Immature natural killer cell (primary cell): Measurements from ENCODE around the gene TCF7L1. TPM values are rescaled to one million over a fixed set of nuclear protein-coding genes. Genes with fewer than 3 reads are reported as not detected.
A peak's percentile ranks its signal among the peaks of the same experiment; 100 is the strongest.

Experiments used
- DNase-seq, 3 donors: peaks; one replicate each; pipeline ENCODE4 v3.0.0; 2022; ENCODE audit warnings: mixed read lengths in 1 of 3
- H3K27ac Mint-ChIP-seq, 6 donors: one replicate each; pipeline ENCODE4 v1.8.0; 2020; ENCODE audit warnings: mixed read lengths in 6 of 6, mild to moderate bottlenecking in 5 of 6, inconsistent platforms in 4 of 6, moderate library complexity in 3 of 6
- H3K27me3 Mint-ChIP-seq, 3 donors: one replicate each; pipeline ENCODE4 v1.8.0; 2020 to 2021; ENCODE audit warnings: low read depth in 3 of 3, mild to moderate bottlenecking in 3 of 3, mixed read lengths in 3 of 3, moderate library complexity in 3 of 3, inconsistent platforms in 1 of 3
- H3K36me3 Mint-ChIP-seq, 3 donors: one replicate each; pipeline ENCODE4 v1.8.0; 2020; ENCODE audit warnings: mixed read lengths in 3 of 3, inconsistent platforms in 2 of 3, mild to moderate bottlenecking in 2 of 3
- H3K4me1 Mint-ChIP-seq, 2 donors: one replicate each; pipeline ENCODE4 v1.8.0; 2020; ENCODE audit warnings: inconsistent platforms in 2 of 2, mild to moderate bottlenecking in 2 of 2, mixed read lengths in 2 of 2, moderate library complexity in 1 of 2
- H3K4me3 Mint-ChIP-seq, 5 donors: one replicate each; pipeline ENCODE4 v1.8.0; 2020; ENCODE audit warnings: mild to moderate bottlenecking in 5 of 5, mixed read lengths in 5 of 5, inconsistent platforms in 3 of 5, moderate library complexity in 3 of 5
- H3K9me3 Mint-ChIP-seq, 6 donors: one replicate each; pipeline ENCODE4 v1.8.0; 2020; ENCODE audit warnings: mild to moderate bottlenecking in 6 of 6, mixed read lengths in 6 of 6, inconsistent platforms in 4 of 6, moderate library complexity in 3 of 6
- polyA plus RNA-seq, 3 donors: library from polyadenylated mRNA; unstranded; fragments of 300-500 nt; fragmentation: Illumina TruSeq; gene quantifications; one replicate each; pipeline ENCODE4 v1.2.3, GENCODE V29; 2021

TCF7L1 gene
- polyA plus RNA-seq, 3 donors from 2014 or later, result 0.12 TPM; not detected in 2

GRCh38 chr2:85239102-85239501 is 105.9 kb downstream of the TCF7L1 start:
- Mint-ChIP-seq H3K9me3 (no peaks in the 10 kb centered on the region), H3K27ac (no peak overlapping the region), H3K4me3 (no peak overlapping the region), H3K27me3 (peaks cover 6 to 13% (median 12%) of the 10 kb centered on the region in 3 donors), H3K36me3 (peaks cover 0 to 3% (median 0%) of the 10 kb centered on the region in 3 donors), H3K4me1 (no peaks in the 10 kb centered on the region)
- DNase-seq, result no peak

GRCh38 chr2:85240055-85240454 is 106.9 kb downstream of the TCF7L1 start:
- H3K4me1 Mint-ChIP-seq, result no peaks in the 10 kb centered on the region
- peaks cover 0 to 3% (median 0%) of the 10 kb centered on the region in 3 donors for H3K36me3 Mint-ChIP-seq
- no peaks in the 10 kb centered on the region for H3K9me3 Mint-ChIP-seq
- no peak overlapping the region for H3K27ac Mint-ChIP-seq
- no peak for DNase-seq
- H3K27me3 Mint-ChIP-seq, result peaks cover 6 to 13% (median 12%) of the 10 kb centered on the region in 3 donors
- no peak overlapping the region for H3K4me3 Mint-ChIP-seq

DNA sequence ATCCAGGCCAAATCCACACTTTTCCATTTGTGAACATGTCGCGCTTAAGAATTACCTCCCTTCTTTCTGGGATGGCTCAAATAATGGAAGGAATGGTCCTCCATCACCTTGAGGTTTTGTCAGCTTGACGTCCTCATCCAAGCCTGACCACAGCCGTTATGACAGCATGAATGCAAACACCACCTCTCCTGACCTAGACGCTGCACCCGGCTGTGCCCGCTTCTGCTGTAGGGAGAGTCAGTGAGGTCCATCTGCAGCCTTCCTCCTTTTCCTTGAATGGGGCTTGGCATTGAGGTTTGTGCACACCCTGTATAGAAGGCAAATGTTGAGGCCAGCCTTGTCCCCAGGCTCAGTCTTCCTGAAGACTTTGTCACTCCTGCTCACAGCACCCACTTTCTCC is 109.1 kb downstream of the TCF7L1 start:
- Mint-ChIP-seq H3K4me1 (no peaks in the 10 kb centered on the region), H3K27me3 (peaks cover 6 to 13% (median 12%) of the 10 kb centered on the region in 3 donors), H3K9me3 (no peaks in the 10 kb centered on the region), H3K27ac (no peak overlapping the region), H3K36me3 (peaks cover 0 to 3% (median 0%) of the 10 kb centered on the region in 3 donors), H3K4me3 (no peak overlapping the region)
- DNase-seq, result no peak

GRCh38 chr2:85243101-85244072 is 110.2 kb downstream of the TCF7L1 start:
- H3K9me3 Mint-ChIP-seq, result no peaks in the 10 kb centered on the region
- H3K4me3 Mint-ChIP-seq, result no peak overlapping the region
- H3K4me1 Mint-ChIP-seq, result no peaks in the 10 kb centered on the region
- H3K36me3 Mint-ChIP-seq, result peaks cover 0 to 3% (median 0%) of the 10 kb centered on the region in 3 donors
- H3K27ac Mint-ChIP-seq, result no peak overlapping the region
- H3K27me3 Mint-ChIP-seq, result peaks cover 3 to 13% (median 6%) of the 10 kb centered on the region in 3 donors
- peak in 2 of 3 donors; percentile 7 to 10 for DNase-seq

GRCh38 chr2:85244828-85245227 is 111.6 kb downstream of the TCF7L1 start:
- no peak for DNase-seq
- Mint-ChIP-seq H3K36me3 (peaks cover 0 to 3% (median 0%) of the 10 kb centered on the region in 3 donors), H3K9me3 (no peaks in the 10 kb centered on the region), H3K27ac (no peak overlapping the region), H3K27me3 (peaks cover 0 to 13% (median 5%) of the 10 kb centered on the region in 3 donors), H3K4me1 (no peaks in the 10 kb centered on the region), H3K4me3 (no peak overlapping the region)

DNA sequence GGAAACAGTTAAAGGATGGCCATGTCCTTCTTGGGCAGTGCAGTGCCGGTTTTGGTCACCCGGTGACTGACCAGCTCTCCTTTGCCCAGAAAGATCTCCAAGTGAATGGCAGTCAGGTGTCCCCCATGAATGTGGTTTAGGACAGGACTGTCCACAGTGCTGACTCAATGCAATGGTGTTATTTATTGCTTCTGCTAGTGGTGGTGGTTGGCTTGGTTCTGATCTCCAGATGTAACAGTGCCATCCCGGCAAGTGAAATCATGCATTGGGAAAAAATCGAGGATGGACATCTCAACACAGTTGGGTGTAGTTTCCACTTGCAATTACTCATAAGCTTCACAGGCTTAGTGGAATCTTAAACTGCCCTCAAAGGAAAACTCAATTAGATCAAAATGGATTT is 112.7 kb downstream of the TCF7L1 start:
- H3K27me3 Mint-ChIP-seq, result peaks cover 0 to 10% (median 3%) of the 10 kb centered on the region in 3 donors
- no peaks in the 10 kb centered on the region for H3K36me3 Mint-ChIP-seq
- H3K4me1 Mint-ChIP-seq, result no peaks in the 10 kb centered on the region
- H3K4me3 Mint-ChIP-seq, result no peak overlapping the region
- no peak for DNase-seq
- no peak overlapping the region for H3K27ac Mint-ChIP-seq
- H3K9me3 Mint-ChIP-seq, result no peaks in the 10 kb centered on the region

- H3K27me3 Mint-ChIP-seq, result peaks cover 0 to 10% (median 3%) of the 10 kb centered on the region in 3 donors
- H3K4me1 Mint-ChIP-seq, result no peaks in the 10 kb centered on the region
- no peaks in the 10 kb centered on the region for H3K9me3 Mint-ChIP-seq
- H3K4me3 Mint-ChIP-seq, result no peak overlapping the region
- no peak for DNase-seq
- H3K36me3 Mint-ChIP-seq, result no peaks in the 10 kb centered on the region
- no peak overlapping the region for H3K27ac Mint-ChIP-seq
These were observed 113.2 kb downstream of the TCF7L1 start for GRCh38 chr2:85246348-85246747.

GRCh38 chr2:85247610-85248009 is 114.4 kb downstream of the TCF7L1 start:
- Mint-ChIP-seq H3K9me3 (no peaks in the 10 kb centered on the region), H3K4me1 (no peaks in the 10 kb centered on the region), H3K27me3 (peaks cover 0 to 10% (median 3%) of the 10 kb centered on the region in 3 donors), H3K4me3 (no peak overlapping the region), H3K27ac (no peak overlapping the region), H3K36me3 (no peaks in the 10 kb centered on the region)
- no peak for DNase-seq

- peaks cover 0 to 3% (median 0%) of the 10 kb centered on the region in 3 donors for H3K27me3 Mint-ChIP-seq
- no peak overlapping the region for H3K27ac Mint-ChIP-seq
- no peak overlapping the region for H3K4me3 Mint-ChIP-seq
- H3K9me3 Mint-ChIP-seq, result no peaks in the 10 kb centered on the region
- no peak for DNase-seq
- H3K4me1 Mint-ChIP-seq, result no peaks in the 10 kb centered on the region
- no peaks in the 10 kb centered on the region for H3K36me3 Mint-ChIP-seq
These were observed 115.7 kb downstream of the TCF7L1 start for GRCh38 chr2:85248773-85249509.

DNA sequence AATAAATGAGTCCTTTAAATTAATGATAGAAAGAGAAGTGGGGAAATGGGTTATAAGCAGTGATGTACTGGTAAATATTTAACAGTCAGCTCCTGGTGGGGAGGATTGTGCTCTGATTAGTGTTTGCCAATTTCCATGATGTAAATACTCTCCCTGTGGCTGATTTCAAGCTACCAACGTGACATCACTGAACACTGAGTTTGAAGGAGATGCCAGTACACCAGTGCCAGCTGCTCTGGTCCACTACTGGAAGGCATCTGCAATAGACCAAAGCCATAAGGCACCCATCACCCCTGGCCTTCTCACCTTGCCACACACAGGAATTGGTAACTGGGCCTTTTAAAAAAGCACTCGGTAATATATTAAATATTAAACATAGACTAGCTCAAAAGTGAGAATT is 116.9 kb downstream of the TCF7L1 start:
- no peak overlapping the region for H3K27ac Mint-ChIP-seq
- H3K9me3 Mint-ChIP-seq, result no peaks in the 10 kb centered on the region
- no peak overlapping the region for H3K4me3 Mint-ChIP-seq
- H3K27me3 Mint-ChIP-seq, result peaks cover 0 to 3% (median 0%) of the 10 kb centered on the region in 3 donors
- no peaks in the 10 kb centered on the region for H3K4me1 Mint-ChIP-seq
- no peak for DNase-seq
- no peaks in the 10 kb centered on the region for H3K36me3 Mint-ChIP-seq

GRCh38 chr2:85251070-85251616 is 118.0 kb downstream of the TCF7L1 start:
- DNase-seq, result no peak

GRCh38 chr2:85253890-85254289 is 120.7 kb downstream of the TCF7L1 start:
- H3K4me3 Mint-ChIP-seq, result no peak overlapping the region
- H3K9me3 Mint-ChIP-seq, result no peaks in the 10 kb centered on the region
- H3K4me1 Mint-ChIP-seq, result no peaks in the 10 kb centered on the region
- no peak overlapping the region for H3K27ac Mint-ChIP-seq
- DNase-seq, result no peak
- H3K27me3 Mint-ChIP-seq, result peaks cover 0 to 3% (median 0%) of the 10 kb centered on the region in 3 donors
- no peaks in the 10 kb centered on the region for H3K36me3 Mint-ChIP-seq

More at GRCh38 chr2:85251070-85251616, 118.0 kb downstream of the TCF7L1 start:
- peaks cover 0 to 3% (median 0%) of the 10 kb centered on the region in 3 donors for H3K27me3 Mint-ChIP-seq
- H3K27ac Mint-ChIP-seq, result no peak overlapping the region
- H3K36me3 Mint-ChIP-seq, result no peaks in the 10 kb centered on the region
- H3K4me3 Mint-ChIP-seq, result no peak overlapping the region
- H3K4me1 Mint-ChIP-seq, result no peaks in the 10 kb centered on the region
- H3K9me3 Mint-ChIP-seq, result no peaks in the 10 kb centered on the region

GRCh38 chr2:85254540-85255300 is 121.5 kb downstream of the TCF7L1 start:
- Mint-ChIP-seq H3K27me3 (no peaks in the 10 kb centered on the region), H3K36me3 (no peaks in the 10 kb centered on the region), H3K4me3 (no peak overlapping the region), H3K9me3 (no peaks in the 10 kb centered on the region), H3K27ac (no peak overlapping the region), H3K4me1 (no peaks in the 10 kb centered on the region)
- no peak for DNase-seq
